ENCODE results near the gene CARMIL1.

CARMIL1 gene

GRCh38 chr6:25456249-25457040, 177.3 kb downstream of the CARMIL1 start:
- H3K36me3 ChIP-seq (ENCODE audit: control insufficient read depth, insufficient read depth, low read length) = no peaks in the 10 kb centered on the region
- H3K9me3 ChIP-seq (ENCODE audit: control insufficient read depth, low read length) = no peaks in the 10 kb centered on the region
- H3K4me1 ChIP-seq (ENCODE audit: control insufficient read depth, insufficient read depth, low read length, poor library complexity, severe bottlenecking) = no peaks in the 10 kb centered on the region
- no peak overlapping the region for H3K4me3 ChIP-seq (ENCODE audit: insufficient read depth, low read depth, low read length, poor library complexity, severe bottlenecking)
- DNase-seq = no peak
- no peaks in the 10 kb centered on the region for H3K27me3 ChIP-seq (replicated peaks; ENCODE audit: control insufficient read depth, insufficient read depth, low read length, poor library complexity, severe bottlenecking)
- H3K27ac ChIP-seq (ENCODE audit: insufficient read depth, low read length, poor library complexity, severe bottlenecking) = no peak overlapping the region

GRCh38 chr6:25457516-25457915, 178.3 kb downstream of the CARMIL1 start:
- Histone ChIP-seq H3K36me3 (ENCODE audit: control insufficient read depth, insufficient read depth, low read length) (no peaks in the 10 kb centered on the region), H3K27me3 (replicated peaks; ENCODE audit: control insufficient read depth, insufficient read depth, low read length, poor library complexity, severe bottlenecking) (no peaks in the 10 kb centered on the region), H3K4me1 (ENCODE audit: control insufficient read depth, insufficient read depth, low read length, poor library complexity, severe bottlenecking) (no peaks in the 10 kb centered on the region), H3K27ac (ENCODE audit: insufficient read depth, low read length, poor library complexity, severe bottlenecking) (no peak overlapping the region), H3K9me3 (ENCODE audit: control insufficient read depth, low read length) (no peaks in the 10 kb centered on the region), H3K4me3 (ENCODE audit: insufficient read depth, low read depth, low read length, poor library complexity, severe bottlenecking) (no peak overlapping the region)
- no peak for DNase-seq

- no peak overlapping the region for H3K4me3 ChIP-seq (ENCODE audit: insufficient read depth, low read depth, low read length, poor library complexity, severe bottlenecking)
- H3K27me3 ChIP-seq (replicated peaks; ENCODE audit: control insufficient read depth, insufficient read depth, low read length, poor library complexity, severe bottlenecking) = no peaks in the 10 kb centered on the region
- no peaks in the 10 kb centered on the region for H3K9me3 ChIP-seq (ENCODE audit: control insufficient read depth, low read length)
- H3K4me1 ChIP-seq (ENCODE audit: control insufficient read depth, insufficient read depth, low read length, poor library complexity, severe bottlenecking) = no peaks in the 10 kb centered on the region
- DNase-seq = no peak
- no peaks in the 10 kb centered on the region for H3K36me3 ChIP-seq (ENCODE audit: control insufficient read depth, insufficient read depth, low read length)
- H3K27ac ChIP-seq (ENCODE audit: insufficient read depth, low read length, poor library complexity, severe bottlenecking) = no peak overlapping the region
Observed at GRCh38 chr6:25458485-25458884, 179.3 kb downstream of the CARMIL1 start.

DNA sequence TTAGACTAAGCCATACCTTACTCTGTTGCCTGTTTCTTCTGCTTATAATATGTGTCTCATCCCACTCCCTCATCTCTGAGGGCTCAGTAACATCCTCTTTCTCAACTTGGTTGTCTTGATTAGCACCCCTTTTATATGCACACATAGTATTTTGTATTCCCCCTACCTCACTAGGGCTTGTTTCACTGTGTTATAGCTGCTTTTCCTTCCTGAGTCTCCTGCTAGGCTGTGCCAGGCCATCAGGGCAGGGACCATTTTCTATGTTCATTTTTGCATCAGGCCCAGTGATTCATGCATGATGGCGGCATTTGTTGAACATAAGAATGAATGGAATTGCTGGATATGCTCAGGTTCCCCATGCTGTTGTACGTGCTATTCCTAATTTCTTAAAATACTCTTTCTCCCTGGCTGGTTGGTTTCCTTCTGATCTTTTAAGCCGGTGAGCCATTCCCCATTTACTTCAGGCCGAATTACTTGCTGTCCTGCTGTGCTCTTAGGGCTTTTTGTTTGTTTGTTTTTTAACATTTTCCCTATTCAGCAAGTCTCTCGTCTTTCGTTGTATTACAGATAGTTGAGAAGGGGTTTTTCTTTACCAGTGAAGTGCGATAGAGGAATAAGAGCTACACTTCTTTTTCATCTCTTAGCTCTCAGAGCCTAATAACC, 183.2 kb downstream of the CARMIL1 start:
- Histone ChIP-seq H3K4me3 (ENCODE audit: insufficient read depth, low read depth, low read length, poor library complexity, severe bottlenecking) (no peak overlapping the region), H3K4me1 (ENCODE audit: control insufficient read depth, insufficient read depth, low read length, poor library complexity, severe bottlenecking) (no peaks in the 10 kb centered on the region), H3K36me3 (ENCODE audit: control insufficient read depth, insufficient read depth, low read length) (no peaks in the 10 kb centered on the region), H3K9me3 (ENCODE audit: control insufficient read depth, low read length) (no peaks in the 10 kb centered on the region), H3K27ac (ENCODE audit: insufficient read depth, low read length, poor library complexity, severe bottlenecking) (no peak overlapping the region), H3K27me3 (replicated peaks; ENCODE audit: control insufficient read depth, insufficient read depth, low read length, poor library complexity, severe bottlenecking) (no peaks in the 10 kb centered on the region)
- no peak for DNase-seq

- no peak for DNase-seq
- Histone ChIP-seq H3K27ac (ENCODE audit: insufficient read depth, low read length, poor library complexity, severe bottlenecking) (no peak overlapping the region), H3K36me3 (ENCODE audit: control insufficient read depth, insufficient read depth, low read length) (no peaks in the 10 kb centered on the region), H3K27me3 (replicated peaks; ENCODE audit: control insufficient read depth, insufficient read depth, low read length, poor library complexity, severe bottlenecking) (no peaks in the 10 kb centered on the region), H3K9me3 (ENCODE audit: control insufficient read depth, low read length) (no peaks in the 10 kb centered on the region), H3K4me1 (ENCODE audit: control insufficient read depth, insufficient read depth, low read length, poor library complexity, severe bottlenecking) (no peaks in the 10 kb centered on the region), H3K4me3 (ENCODE audit: insufficient read depth, low read depth, low read length, poor library complexity, severe bottlenecking) (no peak overlapping the region)
Observed at GRCh38 chr6:25463441-25463840, 184.3 kb downstream of the CARMIL1 start.

GRCh38 chr6:25464225-25464624, 185.1 kb downstream of the CARMIL1 start:
- no peak for DNase-seq
- H3K9me3 ChIP-seq (ENCODE audit: control insufficient read depth, low read length) = no peaks in the 10 kb centered on the region
- no peak overlapping the region for H3K27ac ChIP-seq (ENCODE audit: insufficient read depth, low read length, poor library complexity, severe bottlenecking)
- no peaks in the 10 kb centered on the region for H3K27me3 ChIP-seq (replicated peaks; ENCODE audit: control insufficient read depth, insufficient read depth, low read length, poor library complexity, severe bottlenecking)
- no peaks in the 10 kb centered on the region for H3K4me1 ChIP-seq (ENCODE audit: control insufficient read depth, insufficient read depth, low read length, poor library complexity, severe bottlenecking)
- no peaks in the 10 kb centered on the region for H3K36me3 ChIP-seq (ENCODE audit: control insufficient read depth, insufficient read depth, low read length)
- H3K4me3 ChIP-seq (ENCODE audit: insufficient read depth, low read depth, low read length, poor library complexity, severe bottlenecking) = no peak overlapping the region

GRCh38 chr6:25465941-25466340, 186.8 kb downstream of the CARMIL1 start:
- no peak for DNase-seq
- no peak overlapping the region for H3K27ac ChIP-seq (ENCODE audit: insufficient read depth, low read length, poor library complexity, severe bottlenecking)
- no peaks in the 10 kb centered on the region for H3K9me3 ChIP-seq (ENCODE audit: control insufficient read depth, low read length)
- H3K4me1 ChIP-seq (ENCODE audit: control insufficient read depth, insufficient read depth, low read length, poor library complexity, severe bottlenecking) = no peaks in the 10 kb centered on the region
- H3K4me3 ChIP-seq (ENCODE audit: insufficient read depth, low read depth, low read length, poor library complexity, severe bottlenecking) = no peak overlapping the region
- no peaks in the 10 kb centered on the region for H3K36me3 ChIP-seq (ENCODE audit: control insufficient read depth, insufficient read depth, low read length)
- H3K27me3 ChIP-seq (replicated peaks; ENCODE audit: control insufficient read depth, insufficient read depth, low read length, poor library complexity, severe bottlenecking) = no peaks in the 10 kb centered on the region

DNA sequence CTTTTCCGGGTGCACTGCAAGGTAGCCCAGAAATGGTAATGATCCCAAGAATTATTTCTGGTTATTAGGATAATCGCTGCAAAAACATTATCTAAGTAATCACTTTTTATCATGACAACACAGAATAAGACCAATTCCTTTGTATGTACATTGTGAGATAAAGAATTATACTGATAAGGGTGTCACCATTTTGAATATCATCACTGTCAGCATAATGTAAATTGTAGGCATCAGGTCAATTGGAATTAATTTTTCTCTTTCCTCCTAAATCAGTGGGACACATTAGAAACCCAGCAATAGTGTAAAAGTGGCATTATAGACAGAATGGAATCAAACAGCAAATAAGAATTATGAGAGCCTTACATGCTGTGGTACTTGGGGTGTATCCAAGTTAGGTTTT, 189.7 kb downstream of the CARMIL1 start:
- H3K4me1 ChIP-seq (ENCODE audit: control insufficient read depth, insufficient read depth, low read length, poor library complexity, severe bottlenecking) = no peaks in the 10 kb centered on the region
- no peak overlapping the region for H3K4me3 ChIP-seq (ENCODE audit: insufficient read depth, low read depth, low read length, poor library complexity, severe bottlenecking)
- no peaks in the 10 kb centered on the region for H3K36me3 ChIP-seq (ENCODE audit: control insufficient read depth, insufficient read depth, low read length)

DNA sequence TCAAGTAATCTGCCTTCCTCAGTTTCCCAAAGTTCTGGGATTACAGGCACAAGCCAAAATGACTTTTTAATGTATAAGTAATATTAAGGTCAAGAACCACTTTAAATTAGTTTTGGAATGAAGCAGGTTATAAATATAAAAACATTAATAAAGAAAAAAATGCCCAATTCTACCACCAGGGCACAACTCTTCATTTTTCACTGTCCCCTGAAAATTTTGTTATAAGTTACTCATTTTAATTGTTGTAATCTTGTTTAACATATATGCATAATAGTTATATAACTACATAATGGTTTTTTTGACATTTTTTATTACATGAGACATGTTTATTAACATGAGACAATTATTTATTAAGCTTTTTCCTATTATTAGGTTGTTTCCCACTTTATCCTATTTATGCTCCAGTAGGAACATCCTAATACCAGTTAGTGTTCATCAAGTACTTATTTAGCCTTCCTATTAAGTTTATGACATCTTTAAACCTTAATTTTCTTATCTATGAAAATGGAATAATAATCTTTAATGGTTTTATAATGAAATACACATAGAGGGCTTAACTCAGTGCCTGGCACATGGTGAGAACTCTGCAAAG, 190.7 kb downstream of the CARMIL1 start:
- no peak for DNase-seq
- Histone ChIP-seq H3K27me3 (replicated peaks; ENCODE audit: control insufficient read depth, insufficient read depth, low read length, poor library complexity, severe bottlenecking) (no peaks in the 10 kb centered on the region), H3K36me3 (ENCODE audit: control insufficient read depth, insufficient read depth, low read length) (no peaks in the 10 kb centered on the region), H3K27ac (ENCODE audit: insufficient read depth, low read length, poor library complexity, severe bottlenecking) (no peak overlapping the region), H3K4me3 (ENCODE audit: insufficient read depth, low read depth, low read length, poor library complexity, severe bottlenecking) (no peak overlapping the region), H3K9me3 (ENCODE audit: control insufficient read depth, low read length) (no peaks in the 10 kb centered on the region), H3K4me1 (ENCODE audit: control insufficient read depth, insufficient read depth, low read length, poor library complexity, severe bottlenecking) (no peaks in the 10 kb centered on the region)

More for the DNA sequence above, 189.7 kb downstream of the CARMIL1 start:
- DNase-seq = no peak
- Histone ChIP-seq H3K9me3 (ENCODE audit: control insufficient read depth, low read length) (no peaks in the 10 kb centered on the region), H3K27ac (ENCODE audit: insufficient read depth, low read length, poor library complexity, severe bottlenecking) (no peak overlapping the region), H3K27me3 (replicated peaks; ENCODE audit: control insufficient read depth, insufficient read depth, low read length, poor library complexity, severe bottlenecking) (no peaks in the 10 kb centered on the region)

DNA sequence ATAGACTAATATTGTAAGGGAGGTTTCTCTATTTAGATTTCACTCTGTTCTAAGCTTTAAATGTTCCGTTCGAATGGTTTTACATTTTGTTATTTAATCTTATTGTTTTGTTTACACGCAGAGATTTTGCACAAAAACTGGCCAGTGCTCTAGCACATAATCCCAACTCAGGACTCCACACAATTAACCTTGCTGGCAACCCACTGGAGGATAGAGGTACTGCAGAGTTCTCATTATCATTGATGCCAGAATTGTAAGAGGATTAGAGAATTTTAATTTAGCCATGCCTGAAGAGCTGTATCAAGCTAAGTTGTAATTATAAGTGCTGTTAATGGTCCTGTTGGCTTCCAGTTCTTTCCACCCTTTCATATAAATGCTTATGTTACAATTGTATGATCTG, 193.1 kb downstream of the CARMIL1 start:
- Histone ChIP-seq H3K27ac (ENCODE audit: insufficient read depth, low read length, poor library complexity, severe bottlenecking) (no peak overlapping the region), H3K4me3 (ENCODE audit: insufficient read depth, low read depth, low read length, poor library complexity, severe bottlenecking) (no peak overlapping the region), H3K9me3 (ENCODE audit: control insufficient read depth, low read length) (no peaks in the 10 kb centered on the region), H3K27me3 (replicated peaks; ENCODE audit: control insufficient read depth, insufficient read depth, low read length, poor library complexity, severe bottlenecking) (no peaks in the 10 kb centered on the region), H3K36me3 (ENCODE audit: control insufficient read depth, insufficient read depth, low read length) (no peaks in the 10 kb centered on the region), H3K4me1 (ENCODE audit: control insufficient read depth, insufficient read depth, low read length, poor library complexity, severe bottlenecking) (no peaks in the 10 kb centered on the region)
- no peak for DNase-seq

Measured in effector memory CD4-positive, alpha-beta T cell (primary cell).